ENCODE results near the gene CLDND1.

- TF ChIP-seq CTCF (IDR thresholded peaks at IDR 0.05): no peak
- no peak for TF ChIP-seq POLR2A (IDR thresholded peaks at IDR 0.05)
Observed at GRCh38 chr3:98501270-98501669, 21.4 kb downstream of the CLDND1 start.

All from esophagus squamous epithelium (tissue), 4 donors.